GM23338 (cell line): ENCODE data around the gene ODAD2.

Experiments
- CREB1 ChIP-seq: fragments of 250-450 bp; sonication (Bioruptor Pico); IDR thresholded peaks from 2 replicates; pipeline ENCODE4 v1.5.0; 2020; ENCODE audit warnings: low read depth, mild to moderate bottlenecking, moderate library complexity
- CTCF ChIP-seq, 2 experiments: fragments of 200-600 bp in 1 of 2; sonication (generic) in 1 of 2; conservative IDR thresholded peaks; 2 replicates each; pipeline versions ENCODE4 v1.5.1 to v1.6.1; 2016 to 2017; ENCODE audit warnings: antibody characterized with exemption in 2 of 2, low read depth in 2 of 2, mild to moderate bottlenecking in 2 of 2, moderate library complexity in 1 of 2
- ETS1 ChIP-seq: IDR thresholded peaks from 2 replicates; pipeline ENCODE4 v1.6.1; 2016; ENCODE audit warnings: antibody characterized with exemption
- EZH2 ChIP-seq: fragments of 200-600 bp; sonication (generic); IDR thresholded peaks from one replicate; pipeline ENCODE4 v1.8.0; 2017; ENCODE audit warnings: antibody characterized with exemption, mild to moderate bottlenecking, low read depth; ENCODE audit not compliant: unreplicated experiment
- EZH2phosphoT487 ChIP-seq: fragments of 200-600 bp; sonication (generic); IDR thresholded peaks from one replicate; pipeline ENCODE4 v1.8.1; 2018; ENCODE audit warnings: antibody characterized with exemption; ENCODE audit not compliant: unreplicated experiment
- JUNB ChIP-seq: IDR thresholded peaks from one replicate; pipeline ENCODE4 v1.6.1; 2016; ENCODE audit warnings: antibody characterized with exemption; ENCODE audit not compliant: unreplicated experiment
- NANOG ChIP-seq: IDR thresholded peaks from 2 replicates; pipeline ENCODE4 v1.6.1; 2016; ENCODE audit warnings: antibody characterized with exemption, borderline replicate concordance
- POLR2AphosphoS5 ChIP-seq: IDR thresholded peaks from 2 replicates; pipeline ENCODE4 v1.6.1; 2016; ENCODE audit warnings: antibody characterized with exemption, low read depth
- REST ChIP-seq: IDR thresholded peaks from one replicate; pipeline ENCODE4 v1.6.1; 2018; ENCODE audit warnings: antibody characterized with exemption; ENCODE audit not compliant: unreplicated experiment
- ZNF114 ChIP-seq: fragments of 250-450 bp; sonication (Bioruptor Pico); IDR thresholded peaks from 2 replicates; pipeline ENCODE4 v1.5.0; 2020; ENCODE audit warnings: mild to moderate bottlenecking, moderate library complexity
- ZNF331 ChIP-seq: fragments of 250-450 bp; sonication (Bioruptor Pico); IDR thresholded peaks from 2 replicates; pipeline ENCODE4 v1.5.0; 2020; ENCODE audit warnings: low read depth, mild to moderate bottlenecking, moderate library complexity
- ZNF462 ChIP-seq: fragments of 250-450 bp; sonication (Bioruptor Pico); IDR thresholded peaks from 2 replicates; pipeline ENCODE4 v1.5.0; 2020; ENCODE audit warnings: mild to moderate bottlenecking, moderate library complexity

- TF ChIP-seq CTCF (conservative IDR thresholded peaks at IDR 0.05; ENCODE audit: low read depth in 2 of 2): no peak
- TF ChIP-seq POLR2AphosphoS5: no peak
- no peak for TF ChIP-seq CREB1 (CRISPR knock-in tag)
- no peak for TF ChIP-seq REST
- no peak for TF ChIP-seq NANOG
- TF ChIP-seq EZH2phosphoT487: no peak
- TF ChIP-seq EZH2: no peak
- no peak for TF ChIP-seq JUNB
- no peak for TF ChIP-seq ETS1
- no peak for TF ChIP-seq ZNF331 (CRISPR knock-in tag)
- TF ChIP-seq ZNF114 (CRISPR knock-in tag): no peak
- no peak for TF ChIP-seq ZNF462
These were observed 48.2 kb upstream of the ODAD2 start for GRCh38 chr10:28047061-28047460.
